Fibroblast of gingiva (primary cell): ENCODE results near the gene SMURF2.

Experiments
- DNase-seq: peaks from one replicate; pipeline ENCODE4 v3.0.0-alpha.2; 2011; ENCODE audit warnings: low read depth

Gene SMURF2

DNA sequence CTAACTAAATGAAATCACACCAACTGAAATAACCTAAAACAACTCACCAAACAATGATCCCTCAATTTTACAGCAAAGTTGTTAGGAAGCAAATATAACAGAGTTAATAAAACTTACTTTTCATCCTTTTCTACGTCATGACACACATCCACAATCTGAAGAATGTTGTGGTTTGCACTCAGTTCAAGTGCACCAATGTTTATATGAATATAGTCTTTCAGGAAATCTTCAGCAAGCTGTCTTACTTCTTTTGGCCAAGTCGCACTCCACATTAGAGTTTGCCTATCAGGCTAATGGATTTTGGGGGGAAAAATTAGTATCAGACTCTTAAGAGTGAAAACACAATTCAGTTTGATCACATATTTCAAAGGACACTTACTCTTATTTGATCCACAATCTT, 159.3 kb downstream of the SMURF2 start:
- DNase-seq, result no peak

DNA sequence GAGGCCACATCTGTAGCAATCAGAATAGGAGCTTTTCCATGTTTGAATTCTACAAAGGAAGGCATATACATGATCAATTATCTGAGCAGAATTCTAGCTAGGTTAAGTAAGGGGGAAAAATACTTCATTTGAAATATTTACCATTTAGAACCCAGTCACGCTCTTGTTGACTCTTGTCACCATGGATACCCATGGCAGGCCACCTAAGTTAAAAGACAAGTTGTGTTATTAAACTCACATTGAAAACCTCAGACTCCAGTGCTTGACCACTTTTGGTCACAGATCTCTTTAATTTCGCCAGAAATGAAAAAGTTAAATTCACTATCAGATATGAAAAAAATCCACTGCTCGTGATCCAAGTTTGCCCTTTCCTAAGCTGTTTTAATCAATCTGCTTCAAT, 160.1 kb downstream of the SMURF2 start:
- DNase-seq, result no peak

DNA sequence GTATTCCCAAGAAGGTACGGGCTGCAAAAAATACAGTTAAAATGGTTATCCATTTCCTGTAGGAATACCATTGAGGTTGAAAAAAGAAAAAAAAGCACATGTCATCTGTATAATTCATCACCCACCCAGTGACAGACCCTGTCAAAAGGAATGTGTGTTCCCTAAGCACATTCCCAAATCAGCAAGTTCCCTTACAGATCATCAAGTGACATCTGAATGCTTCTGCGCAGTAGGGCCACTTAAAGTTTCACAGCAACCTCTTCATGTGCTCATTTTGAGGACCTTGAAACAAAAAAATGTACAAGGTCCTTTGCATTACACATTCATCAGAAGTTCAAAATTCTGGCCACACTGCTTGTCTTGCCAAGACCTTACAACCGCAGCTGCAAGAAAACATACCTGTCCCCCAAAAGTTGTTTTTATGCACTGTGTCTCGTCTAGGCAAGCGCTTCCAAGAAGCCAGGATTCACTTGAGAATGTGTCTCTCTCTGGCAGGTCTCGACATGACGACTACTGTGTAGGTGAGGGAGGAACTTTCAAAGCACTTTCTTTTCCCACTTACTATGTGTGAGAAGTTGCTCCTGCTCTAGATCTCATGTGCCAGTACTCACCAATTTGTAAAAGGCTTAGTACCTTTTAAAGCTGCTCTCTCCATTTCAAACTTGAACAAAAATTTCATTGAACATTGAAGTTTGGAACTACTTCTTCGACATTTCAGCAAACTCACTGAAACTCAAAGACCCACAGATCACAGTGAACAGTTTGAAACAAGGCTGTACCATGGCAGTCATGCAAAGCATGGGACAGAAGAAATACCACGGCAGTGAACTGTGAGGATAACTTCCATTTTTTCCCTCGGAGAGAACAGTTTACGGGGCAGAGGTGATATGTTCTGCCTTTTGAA, 161.0 kb downstream of the SMURF2 start:
- DNase-seq, result no peak

DNA sequence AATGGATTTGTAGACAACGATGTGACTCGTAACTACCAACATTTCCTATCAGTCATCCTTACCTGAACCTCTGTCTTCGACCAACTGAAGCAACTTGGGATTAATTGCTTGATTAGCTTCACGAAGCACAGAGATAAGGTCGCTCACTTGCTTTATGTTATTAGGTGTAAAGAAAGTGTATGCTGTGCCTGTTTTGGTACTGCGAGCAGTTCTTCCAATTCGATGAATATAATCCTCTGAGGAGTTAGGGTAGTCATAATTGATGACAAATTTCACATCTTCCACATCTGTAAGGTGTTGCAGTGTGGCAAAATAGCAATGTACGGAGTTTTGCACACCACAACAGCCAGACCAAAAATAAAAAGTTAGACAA, 161.6 kb downstream of the SMURF2 start:
- DNase-seq, result no peak

DNA sequence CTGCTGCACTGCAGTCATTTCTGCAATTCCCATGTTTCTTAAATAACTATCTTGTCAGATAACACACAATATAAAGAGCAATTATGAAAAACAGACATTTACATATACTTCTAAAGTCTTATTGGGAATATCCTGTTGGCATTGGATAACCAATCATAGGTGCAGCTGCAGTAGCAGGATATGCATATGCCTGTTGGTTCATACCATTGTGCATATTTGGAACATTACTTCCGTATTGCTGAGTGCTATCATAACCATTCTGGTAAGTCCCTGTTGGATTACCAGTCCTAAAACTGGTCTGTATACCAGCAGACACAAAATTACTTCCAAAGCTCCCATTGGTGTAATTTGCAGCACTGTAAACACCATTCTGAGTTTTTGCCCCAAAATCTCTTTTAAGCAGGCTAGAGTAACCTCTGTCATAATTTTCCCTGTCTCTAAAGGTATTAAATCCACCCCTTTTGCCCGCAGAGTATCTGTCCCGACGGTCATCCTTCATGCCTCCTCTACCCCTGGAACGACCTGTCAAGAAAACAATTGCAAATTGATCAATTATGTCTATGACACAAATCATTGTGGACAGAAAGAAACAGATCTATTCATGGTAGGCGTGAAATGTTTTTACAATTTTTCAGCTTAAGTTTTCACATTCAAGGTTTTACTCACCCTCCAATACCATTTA, 162.2 kb downstream of the SMURF2 start:
- no peak for DNase-seq

DNA sequence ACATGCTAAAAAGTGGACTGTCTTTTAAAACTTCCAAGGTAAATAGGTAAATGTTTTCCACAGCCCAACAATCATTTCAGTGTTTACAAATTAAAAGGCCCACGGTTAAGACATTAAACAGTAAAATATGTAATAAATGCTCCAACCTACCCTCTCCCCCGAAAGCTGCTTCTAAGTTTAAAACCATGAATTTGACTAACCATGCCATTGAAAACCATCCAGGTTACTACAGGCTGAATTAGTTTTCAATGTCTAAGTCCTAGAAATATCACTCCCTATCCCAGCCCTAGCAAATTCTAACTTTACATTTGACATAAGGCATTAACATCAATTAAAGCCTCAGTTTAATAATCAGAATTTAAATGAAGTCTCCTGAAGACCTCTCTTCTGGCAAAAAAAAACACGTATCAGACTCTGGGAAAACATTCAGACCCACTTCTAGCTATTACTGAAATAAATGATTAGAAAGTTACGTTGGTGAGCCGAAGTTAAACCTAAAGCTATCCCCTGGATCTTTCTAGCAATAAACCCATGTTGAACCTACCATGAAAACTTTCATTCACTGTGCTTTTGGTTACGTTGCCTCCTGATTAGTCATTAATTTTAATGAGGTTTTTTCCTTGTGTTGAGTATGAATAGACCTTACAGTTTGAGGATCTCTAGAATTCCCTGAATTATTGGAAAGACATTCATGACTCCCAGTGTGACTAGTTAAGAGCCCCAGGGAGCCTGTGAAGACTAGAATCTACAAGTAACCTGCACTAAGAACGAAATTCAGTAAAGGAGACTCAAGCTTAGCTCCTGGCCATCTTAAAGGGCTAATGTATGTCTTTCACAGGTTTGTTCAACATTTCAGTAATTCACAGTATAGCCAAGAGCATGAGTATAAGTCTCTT, 163.6 kb downstream of the SMURF2 start:
- no peak for DNase-seq

DNA sequence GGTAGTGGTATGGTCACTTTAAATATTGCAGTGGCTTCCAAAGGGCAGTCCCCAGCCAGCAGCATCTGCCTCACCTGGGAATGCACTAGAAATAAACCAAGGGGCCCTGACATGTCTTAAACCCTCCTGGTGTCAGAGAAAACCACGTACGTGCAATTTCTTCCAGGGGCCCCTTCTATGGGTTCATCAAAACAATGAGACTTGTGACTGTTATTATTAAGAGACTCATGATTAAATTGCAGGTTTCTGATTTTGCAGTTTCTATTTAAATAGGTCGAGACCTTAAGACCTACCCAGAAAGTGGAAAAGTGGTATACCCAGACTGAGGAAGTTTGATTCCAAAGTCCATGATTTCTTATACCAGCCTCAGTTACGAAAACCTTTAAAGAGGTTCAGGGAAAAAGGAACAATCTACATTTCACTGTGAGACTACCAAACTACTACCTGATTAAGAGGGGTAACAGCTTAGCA, 164.5 kb downstream of the SMURF2 start:
- DNase-seq, result no peak

DNA sequence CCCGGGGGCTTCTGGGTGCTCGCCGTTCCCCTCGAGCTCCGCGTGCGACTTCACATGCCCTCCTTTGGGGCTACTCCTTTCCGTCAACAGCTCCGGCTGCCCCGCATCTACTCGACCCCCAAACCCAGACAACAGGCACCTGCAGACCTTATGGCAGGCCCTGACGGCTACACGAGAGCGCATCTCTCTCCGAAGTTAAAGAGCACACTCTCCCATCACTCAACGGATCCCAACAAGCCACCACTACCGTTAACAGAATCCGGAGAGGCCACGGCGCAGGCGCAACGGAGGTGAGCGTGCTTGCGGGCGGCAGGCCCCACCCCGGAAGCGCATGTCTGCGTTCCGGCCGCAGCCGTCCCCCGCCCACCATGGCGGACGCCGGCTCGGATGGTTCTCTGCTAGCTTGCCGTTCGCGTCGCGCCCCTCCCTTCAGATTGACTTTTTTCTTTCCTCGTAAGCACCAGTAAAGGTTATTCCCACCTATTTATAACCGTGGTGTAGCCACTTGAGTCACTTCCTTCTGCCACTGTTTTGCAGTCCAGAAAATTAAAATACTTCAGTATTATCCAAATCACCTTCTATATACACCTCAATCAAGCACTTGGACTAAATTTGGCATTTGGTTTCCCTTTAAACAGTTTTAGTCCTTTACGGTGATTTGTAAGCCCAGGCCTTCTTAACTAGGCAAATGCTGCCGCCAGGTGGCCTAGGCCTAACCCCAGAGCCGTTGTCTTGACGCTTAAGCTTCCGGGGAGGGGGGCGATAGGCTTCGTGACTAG, 165.1 kb downstream of the SMURF2 start, which contains the start of gene POLG2:
TSS of gene POLG2 (minus strand) at position 269 of the 779 bp plus-strand sequence. CDS start at position 183, 86 bp downstream.
- DNase-seq, result peak; percentile 92

DNA sequence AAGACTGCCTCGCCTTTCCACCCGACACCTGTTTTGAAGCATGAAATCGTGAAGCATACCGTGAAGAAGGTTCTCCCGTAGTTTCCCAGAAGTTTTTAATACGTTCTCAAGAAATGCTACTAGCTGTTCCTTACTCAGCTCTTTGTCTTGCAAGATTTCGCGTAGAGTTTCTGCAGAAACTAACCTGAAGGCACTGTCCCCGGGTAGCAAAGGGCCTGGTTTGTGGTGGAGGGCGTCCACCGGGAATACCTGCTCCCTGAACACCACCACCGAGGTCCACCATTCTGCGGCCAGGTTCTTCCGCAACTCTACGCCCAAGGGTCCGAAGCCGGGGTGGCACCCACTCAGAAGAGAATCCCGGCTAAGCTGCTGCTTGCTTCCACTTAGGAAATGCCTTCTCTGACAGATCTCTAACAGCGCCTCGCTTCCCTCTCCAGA, 165.7 kb downstream of the SMURF2 start:
- no peak for DNase-seq
